Measurements from ENCODE around the gene CD300LF.

Gene CD300LF

DNA sequence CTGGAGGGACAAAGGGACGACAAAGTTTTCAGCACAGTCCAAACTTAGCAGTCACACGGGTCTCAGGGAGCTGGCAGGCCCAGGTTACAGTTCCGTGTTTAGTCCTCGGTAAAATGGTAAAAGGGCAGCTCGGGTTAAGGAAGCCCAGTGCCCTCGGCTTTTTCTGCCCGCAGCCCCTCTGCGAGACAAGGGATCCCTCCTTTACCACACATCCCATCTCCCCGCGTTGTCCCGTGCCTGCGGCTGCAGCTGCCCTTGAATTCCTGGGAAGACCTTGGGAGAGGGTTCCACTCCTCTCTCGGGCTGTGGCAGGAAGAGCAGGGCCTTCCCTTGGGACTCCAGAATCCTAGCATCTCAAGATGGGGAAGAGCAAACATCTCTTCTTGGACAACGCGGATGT lies 17.1 kb upstream of the CD300LF start:
- DNase-seq (ENCODE audit: low read depth in 2 of 2) = no peak

GRCh38 chr17:74729368-74729767 lies 16.6 kb upstream of the CD300LF start:
- DNase-seq (ENCODE audit: low read depth in 2 of 2) = no peak

DNA sequence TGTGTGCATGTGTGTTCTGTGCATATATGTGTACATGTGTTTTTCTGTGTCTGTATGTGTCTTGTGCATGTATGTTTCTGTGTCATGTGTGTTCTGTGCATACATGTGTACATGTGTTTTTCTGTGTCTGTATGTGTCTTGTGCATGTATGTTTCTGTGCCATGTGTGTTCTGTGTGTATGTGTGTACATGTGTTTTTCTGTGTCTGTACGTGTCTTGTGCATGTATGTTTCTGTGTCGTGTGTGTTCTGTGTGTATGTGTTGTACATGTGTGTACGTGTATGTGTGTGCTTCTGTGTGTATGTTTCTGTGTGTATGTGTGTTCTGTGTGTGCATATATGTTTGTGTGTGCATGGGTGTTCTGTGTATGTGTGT lies 16.0 kb upstream of the CD300LF start:
- DNase-seq (ENCODE audit: low read depth in 2 of 2) = no peak

DNA sequence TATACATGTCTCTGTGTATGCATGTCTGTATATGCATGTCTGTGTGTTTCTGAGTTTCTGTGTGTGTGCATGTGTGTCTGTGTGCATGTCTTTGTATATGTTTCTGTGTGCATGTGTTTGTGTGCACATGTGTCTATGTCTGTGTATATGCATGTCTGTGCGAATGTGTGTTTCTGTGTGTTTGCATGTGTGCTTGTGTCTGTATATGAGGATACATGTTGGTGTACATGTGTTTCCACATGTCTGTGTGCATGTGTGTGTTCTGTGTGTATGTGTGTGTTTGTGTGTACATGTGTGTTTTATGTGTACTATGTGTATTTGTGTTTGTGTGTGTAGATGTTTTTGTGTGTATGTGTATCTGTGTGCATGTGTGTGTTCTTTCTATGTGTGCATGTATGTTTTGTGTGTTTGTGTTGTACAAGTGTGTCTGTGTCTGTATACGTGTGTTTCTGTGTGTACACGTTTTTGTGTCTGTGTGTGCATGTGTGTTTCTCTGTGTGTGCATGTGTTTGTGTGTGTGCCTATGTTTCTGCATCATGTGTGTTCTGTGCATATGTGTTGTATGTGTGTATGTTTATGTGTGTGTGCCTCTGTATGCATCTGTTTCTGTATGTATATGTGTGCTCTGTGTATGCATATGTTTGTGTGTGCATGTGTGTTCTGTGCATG lies 15.4 kb upstream of the CD300LF start:
- no peak for DNase-seq (ENCODE audit: low read depth in 2 of 2)

- DNase-seq (ENCODE audit: low read depth in 2 of 2) = no peak
Measured at GRCh38 chr17:74725111-74725510, 12.4 kb upstream of the CD300LF start.

DNA sequence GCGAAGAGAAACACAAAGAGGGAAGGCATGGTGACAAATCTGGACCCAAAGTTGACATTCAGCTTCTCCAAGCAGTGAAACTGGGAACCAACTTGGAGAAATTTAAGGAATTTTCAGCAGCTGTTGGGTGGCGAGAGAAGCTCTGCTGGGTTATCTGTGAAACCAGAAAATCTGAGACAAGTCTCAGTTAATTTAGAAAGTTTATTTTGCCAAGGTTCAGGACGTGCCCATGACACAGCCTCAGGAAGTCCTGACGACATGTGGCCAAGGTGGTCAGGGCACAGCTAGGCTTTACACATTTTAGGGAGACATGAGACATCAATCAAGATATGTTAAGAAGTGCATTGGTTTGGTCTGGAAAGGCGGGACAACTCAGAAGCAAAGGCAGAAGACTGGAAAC lies 11.2 kb upstream of the CD300LF start:
- DNase-seq (ENCODE audit: low read depth in 2 of 2) = no peak

DNA sequence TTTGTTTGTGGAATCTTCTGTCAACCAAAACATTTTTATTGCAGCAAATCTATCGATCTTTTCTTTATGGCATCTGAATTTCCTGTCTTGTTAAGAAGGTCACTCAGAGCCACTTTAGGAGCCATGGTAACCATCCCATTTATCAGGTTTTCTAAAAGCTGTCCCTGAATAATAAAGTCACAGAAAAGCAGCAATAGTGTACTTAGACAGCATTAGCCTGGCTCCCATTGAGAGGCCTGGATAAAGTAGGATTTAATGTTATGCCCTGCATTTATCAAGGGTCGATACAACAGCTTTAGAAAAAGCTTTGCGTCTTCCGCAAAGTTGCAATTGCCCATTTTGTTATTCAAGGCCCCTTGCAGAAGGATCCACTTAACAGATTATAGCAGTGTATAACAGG lies 10.1 kb upstream of the CD300LF start:
- no peak for DNase-seq (ENCODE audit: low read depth in 2 of 2)

- no peak for DNase-seq (ENCODE audit: low read depth in 2 of 2)
Measured at GRCh38 chr17:74720506-74720905, 7.8 kb upstream of the CD300LF start.

- DNase-seq (ENCODE audit: low read depth in 2 of 2) = no peak
Measured at GRCh38 chr17:74715144-74715543, 2.4 kb upstream of the CD300LF start.

DNA sequence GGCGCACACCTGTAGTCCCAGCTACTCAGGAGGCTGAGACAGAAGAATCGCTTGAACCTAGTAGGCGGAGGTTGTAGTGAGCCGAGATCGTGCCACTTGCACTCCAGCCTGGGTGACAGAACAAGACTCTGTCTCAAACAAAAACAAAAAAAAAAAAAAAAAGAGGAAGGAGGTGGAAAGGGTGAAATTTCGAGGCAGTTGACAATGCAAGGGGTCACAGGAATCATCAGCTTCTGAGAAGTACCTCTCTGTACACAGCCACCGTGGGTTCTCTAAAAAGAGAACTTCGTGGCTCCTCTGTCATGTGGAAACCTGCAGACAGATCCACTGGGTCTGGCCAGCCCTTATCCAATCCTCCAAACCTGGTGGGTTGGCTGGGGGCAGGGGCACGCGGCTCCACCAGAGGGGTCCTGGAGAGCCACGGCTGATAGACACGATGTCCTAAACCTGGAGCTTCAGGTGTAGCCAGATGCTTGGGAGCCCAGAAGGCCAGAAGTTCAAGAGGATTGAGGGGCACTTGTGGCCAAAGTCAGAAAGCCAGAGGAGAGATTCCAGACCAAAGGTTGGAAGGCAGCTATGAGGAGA lies 540 bp upstream of the CD300LF start:
- DNase-seq (ENCODE audit: low read depth in 2 of 2) = no peak

GRCh38 chr17:74712301-74712700 lies 422 bp downstream of the CD300LF start:
- DNase-seq (ENCODE audit: low read depth in 2 of 2) = no peak

DNA sequence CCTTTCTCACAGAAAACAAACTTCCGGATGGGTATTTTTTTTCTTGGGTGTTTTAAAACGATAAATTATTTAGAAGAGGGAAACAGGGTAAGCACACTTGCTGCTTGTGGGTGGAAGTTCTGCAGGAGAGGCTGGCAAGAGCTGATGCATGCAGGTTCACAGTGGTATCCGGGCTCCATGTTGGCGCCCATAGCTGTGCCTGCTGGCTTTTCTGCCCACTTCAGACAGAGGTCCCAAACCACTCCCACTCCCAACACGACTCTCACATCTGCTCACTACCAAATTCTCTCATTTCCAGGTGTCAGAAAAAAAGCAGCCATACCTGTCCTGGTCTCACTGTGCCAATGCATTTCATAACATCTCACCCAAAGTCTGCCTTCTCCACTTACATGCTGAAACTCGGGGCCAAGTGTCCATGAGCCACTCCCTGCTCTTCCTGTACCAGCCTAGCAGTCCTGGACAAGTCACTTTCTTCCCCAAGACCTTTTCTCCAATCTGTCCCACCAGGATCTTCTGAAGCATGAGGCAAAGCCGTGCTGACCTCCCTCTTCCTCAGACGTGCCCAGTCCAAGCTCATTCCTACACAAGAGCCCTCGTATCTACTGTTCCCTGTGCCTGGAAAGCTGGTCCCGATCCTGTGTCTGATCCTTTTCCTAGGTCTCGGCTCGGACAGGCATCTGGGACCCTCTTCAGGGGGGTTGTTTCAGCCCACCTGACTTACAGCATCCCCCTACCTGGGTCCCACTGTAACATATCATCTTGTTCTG lies 1.5 kb downstream of the CD300LF start:
- DNase-seq (ENCODE audit: low read depth in 2 of 2) = no peak

DNA sequence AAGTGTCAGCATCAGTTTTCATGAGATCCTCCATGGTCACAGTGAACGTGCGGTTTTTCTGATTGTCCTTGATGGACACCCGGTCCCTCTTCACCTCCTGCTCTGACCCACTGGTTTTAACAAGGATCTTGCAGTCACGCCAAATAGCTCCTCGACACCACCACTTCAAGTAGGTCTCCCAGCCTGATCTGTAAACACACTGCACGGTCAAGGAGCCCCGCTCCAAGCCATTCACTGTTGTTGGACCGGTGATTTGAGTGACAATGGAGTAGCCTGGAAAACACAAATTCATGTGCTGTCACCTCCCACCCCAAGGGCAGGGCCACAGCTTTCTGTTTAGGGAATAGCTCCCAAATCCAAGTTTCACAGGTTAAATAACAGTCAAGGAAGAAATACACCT lies 8.2 kb downstream of the CD300LF start:
- no peak for DNase-seq (ENCODE audit: low read depth in 2 of 2)

DNA sequence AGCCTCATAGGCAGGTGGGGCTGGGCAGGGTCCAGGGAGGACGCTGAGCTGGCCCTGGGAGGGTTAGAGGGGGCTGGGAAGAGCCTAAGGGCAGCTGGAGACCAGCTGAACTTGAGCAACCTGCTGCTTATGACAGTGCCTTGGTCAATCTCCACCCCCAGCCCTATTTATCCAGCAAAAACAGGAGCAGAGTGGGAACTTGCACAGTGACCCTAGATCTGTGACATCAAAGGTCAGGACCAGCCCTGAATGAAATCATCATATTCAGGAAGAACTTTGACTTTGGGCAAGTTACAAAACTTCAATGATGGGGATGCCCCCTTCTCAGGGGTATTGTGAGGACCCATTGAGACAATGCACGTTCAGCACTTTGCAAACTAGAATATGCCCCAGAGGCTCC lies 9.4 kb downstream of the CD300LF start:
- DNase-seq (ENCODE audit: low read depth in 2 of 2) = no peak

- no peak for DNase-seq (ENCODE audit: low read depth in 2 of 2)
Measured at GRCh38 chr17:74702116-74702871, 10.4 kb downstream of the CD300LF start.

GRCh38 chr17:74699236-74699635 lies 13.5 kb downstream of the CD300LF start:
- no peak for DNase-seq (ENCODE audit: low read depth in 2 of 2)

DNA sequence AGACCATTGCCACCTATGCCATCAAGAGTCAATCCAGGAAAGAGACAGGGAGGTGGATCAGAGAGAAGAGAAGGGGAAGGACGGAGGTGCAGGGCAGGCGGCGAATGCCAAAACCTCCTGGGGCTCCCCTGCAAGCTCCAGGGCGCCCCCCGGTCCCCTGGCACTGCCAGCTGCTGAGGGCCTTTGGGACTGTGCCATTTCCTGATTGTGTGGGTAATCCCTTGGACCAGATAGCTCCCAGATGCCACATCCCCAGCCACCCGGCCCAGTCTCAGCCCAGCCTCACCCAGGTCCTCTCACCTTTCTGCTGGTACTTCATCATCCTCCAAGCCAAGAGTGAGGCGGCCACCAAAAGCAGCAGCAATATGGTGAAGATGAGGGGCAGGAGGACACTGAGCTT lies 14.7 kb downstream of the CD300LF start:
- DNase-seq (ENCODE audit: low read depth in 2 of 2) = no peak

DNA sequence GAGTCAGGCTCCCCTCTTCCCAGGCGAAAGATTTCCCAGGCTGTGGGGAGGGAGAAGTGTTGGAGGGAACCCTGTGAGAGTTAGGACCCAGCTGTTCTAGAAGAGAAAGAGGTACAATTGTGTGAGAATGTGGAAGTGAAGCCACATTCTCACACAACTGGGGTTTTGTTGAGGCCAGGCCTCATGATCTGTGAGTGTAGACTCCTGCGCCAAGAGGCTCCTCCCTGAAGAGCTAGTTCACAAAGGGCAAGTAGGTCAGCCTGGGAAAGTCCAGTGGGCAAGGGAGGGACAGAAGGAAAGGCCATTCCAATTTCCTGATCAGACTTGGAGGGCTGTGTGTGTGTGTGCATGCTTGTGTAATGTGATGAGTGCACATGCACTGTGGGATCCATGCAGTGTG lies 15.2 kb downstream of the CD300LF start:
- no peak for DNase-seq (ENCODE audit: low read depth in 2 of 2)

DNA sequence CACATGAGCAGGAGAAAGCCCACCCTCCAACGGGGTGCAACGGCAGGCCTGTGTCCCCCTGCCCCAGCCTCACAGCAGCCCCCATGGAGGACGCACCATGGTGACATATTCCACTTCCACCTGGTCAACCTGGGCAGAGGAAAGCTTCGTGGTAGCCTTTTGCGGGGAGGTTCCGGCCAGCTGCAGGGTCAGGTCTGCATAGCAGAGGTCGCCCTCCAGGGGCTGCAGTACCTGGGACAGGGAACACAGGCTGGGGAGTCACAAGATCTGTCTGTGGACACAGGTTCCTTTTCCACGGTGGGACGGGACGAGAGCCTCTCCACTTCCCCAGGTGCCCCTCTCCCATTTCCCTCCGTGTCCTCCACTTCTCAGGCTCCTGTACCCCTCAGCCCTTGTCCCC lies 17.1 kb downstream of the CD300LF start:
- DNase-seq (ENCODE audit: low read depth in 2 of 2) = no peak

- DNase-seq (ENCODE audit: low read depth in 2 of 2) = no peak
Measured at GRCh38 chr17:74694081-74694480, 18.6 kb downstream of the CD300LF start.

- DNase-seq (ENCODE audit: low read depth in 2 of 2) = no peak
Measured at GRCh38 chr17:74691151-74691550, 21.6 kb downstream of the CD300LF start.

GRCh38 chr17:74690409-74690825 lies 22.3 kb downstream of the CD300LF start:
- DNase-seq (ENCODE audit: low read depth in 2 of 2) = no peak

DNA sequence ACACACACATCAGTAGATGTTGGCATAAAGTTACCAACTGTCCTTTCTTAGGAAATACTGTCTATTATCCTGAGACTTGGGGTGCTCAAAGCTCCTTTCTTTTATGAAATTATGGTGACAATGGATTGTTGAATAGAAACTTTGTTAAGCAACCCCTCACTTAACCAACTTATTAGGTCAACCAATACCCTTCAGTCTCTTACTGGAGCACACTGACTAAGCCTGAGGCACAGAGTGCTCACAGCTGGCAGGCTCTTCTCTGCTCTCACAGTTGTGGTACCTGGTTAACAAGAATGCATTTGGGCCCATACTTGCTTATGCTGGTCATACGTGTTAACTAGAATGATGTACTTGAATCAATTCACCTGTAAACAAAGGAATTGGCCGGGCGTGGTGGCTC lies 24.8 kb downstream of the CD300LF start:
- no peak for DNase-seq (ENCODE audit: low read depth in 2 of 2)
